Measurements from ENCODE around the gene C10orf67. TPM values are rescaled to one million over a fixed set of nuclear protein-coding genes. Genes with fewer than 3 reads are reported as not detected.

The C10orf67 gene
- total RNA-seq, 2 donors from 2014 or later, result 0.52 TPM; not detected in 1

DNA sequence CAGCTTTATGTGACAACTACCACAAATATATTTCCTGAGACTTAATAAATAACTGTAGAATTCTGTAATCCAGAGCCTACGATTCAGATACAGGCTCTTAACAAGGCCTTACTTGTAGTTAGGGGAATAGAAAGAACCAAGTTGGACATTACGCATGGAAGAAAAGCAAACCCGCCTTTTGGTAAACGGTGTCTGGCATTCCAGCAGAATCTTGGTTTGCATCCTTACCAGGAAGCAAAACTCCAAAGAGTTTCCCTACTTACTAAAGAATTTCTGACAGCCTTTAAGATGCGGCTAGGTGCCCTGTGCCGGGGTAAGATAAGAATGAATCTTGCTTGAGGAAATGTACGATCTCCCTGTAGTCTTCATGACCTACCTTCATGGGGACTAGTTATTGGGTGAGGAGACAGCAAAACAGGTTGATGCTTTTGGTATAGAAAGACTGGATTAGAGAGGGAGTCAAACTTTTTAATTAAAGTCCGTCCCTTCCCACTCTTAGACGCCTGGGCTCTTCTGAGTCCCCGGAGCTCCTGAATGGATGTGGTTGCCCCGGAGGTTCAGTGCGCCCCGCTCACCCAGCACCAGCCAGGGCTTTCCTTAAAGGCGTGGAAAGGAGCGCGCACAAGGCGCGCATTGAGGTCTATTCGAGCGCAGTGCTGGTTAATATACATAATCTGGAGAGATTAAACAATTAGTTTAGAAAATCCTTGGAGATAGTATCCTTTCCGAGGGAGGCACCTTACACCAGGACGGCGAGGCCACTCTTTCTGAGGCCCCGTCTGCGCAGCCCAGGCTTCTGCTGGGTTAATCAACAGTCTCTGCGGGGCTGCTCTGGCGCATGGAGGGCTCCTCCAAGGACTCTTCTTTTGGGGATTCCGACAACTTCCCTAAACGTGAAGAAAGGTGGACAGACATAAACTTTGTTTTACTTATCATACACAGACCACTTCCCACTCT is 140.9 kb downstream of the C10orf67 start:
- H3K4me1 ChIP-seq, result peaks cover 45% of the 10 kb centered on the region
- H3K36me3 ChIP-seq (replicated peaks in 1 of 2; ENCODE audit: insufficient read depth in 1 of 2, low read depth in 2 of 2), result no peaks in the 10 kb centered on the region
- H3K9me3 ChIP-seq, result no peaks in the 10 kb centered on the region
- intact Hi-C loops (cut with DNase I), result no loop called here
- DNase-seq (no peak), ATAC-seq (no peak)
- TF ChIP-seq, protein P1, sequence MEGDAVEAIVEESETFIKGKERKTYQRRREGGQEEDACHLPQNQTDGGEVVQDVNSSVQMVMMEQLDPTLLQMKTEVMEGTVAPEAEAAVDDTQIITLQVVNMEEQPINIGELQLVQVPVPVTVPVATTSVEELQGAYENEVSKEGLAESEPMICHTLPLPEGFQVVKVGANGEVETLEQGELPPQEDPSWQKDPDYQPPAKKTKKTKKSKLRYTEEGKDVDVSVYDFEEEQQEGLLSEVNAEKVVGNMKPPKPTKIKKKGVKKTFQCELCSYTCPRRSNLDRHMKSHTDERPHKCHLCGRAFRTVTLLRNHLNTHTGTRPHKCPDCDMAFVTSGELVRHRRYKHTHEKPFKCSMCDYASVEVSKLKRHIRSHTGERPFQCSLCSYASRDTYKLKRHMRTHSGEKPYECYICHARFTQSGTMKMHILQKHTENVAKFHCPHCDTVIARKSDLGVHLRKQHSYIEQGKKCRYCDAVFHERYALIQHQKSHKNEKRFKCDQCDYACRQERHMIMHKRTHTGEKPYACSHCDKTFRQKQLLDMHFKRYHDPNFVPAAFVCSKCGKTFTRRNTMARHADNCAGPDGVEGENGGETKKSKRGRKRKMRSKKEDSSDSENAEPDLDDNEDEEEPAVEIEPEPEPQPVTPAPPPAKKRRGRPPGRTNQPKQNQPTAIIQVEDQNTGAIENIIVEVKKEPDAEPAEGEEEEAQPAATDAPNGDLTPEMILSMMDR (IDR thresholded peaks at IDR 0.05), result no peak
- no peak for TF ChIP-seq POLR2A (IDR thresholded peaks at IDR 0.05)
- H3K27me3 ChIP-seq, result no peaks in the 10 kb centered on the region
- H3K4me3 ChIP-seq, result no peak overlapping the region
- no peak overlapping the region for H3K27ac ChIP-seq
- WGBS, 2 donors, result 66 to 78% methylated on average over 29 of the region's 29 CpGs

DNA sequence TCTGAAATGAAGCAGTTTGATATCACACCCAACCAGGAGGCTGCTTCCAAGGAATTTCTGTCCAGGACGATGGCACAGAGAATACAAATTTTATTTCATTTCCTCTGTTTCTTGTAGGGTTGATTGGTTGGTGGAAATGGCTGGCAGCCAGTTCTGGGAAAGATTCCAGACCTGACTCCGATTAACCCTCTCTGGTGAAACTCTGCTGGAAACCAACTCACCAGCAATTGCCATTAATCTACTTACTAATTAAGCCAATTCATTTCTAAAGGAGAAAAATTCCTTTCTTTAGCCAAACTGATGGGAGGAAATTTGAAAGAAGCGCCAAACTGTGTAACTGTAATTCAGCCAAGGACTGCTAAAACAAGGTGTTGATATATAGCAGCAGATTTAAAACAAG is 141.8 kb downstream of the C10orf67 start:
- no peaks in the 10 kb centered on the region for H3K27me3 ChIP-seq
- DNase-seq (peak; percentile 48 to 78 (median 60)), ATAC-seq (no peak)
- no peaks in the 10 kb centered on the region for H3K9me3 ChIP-seq
- no peak overlapping the region for H3K4me3 ChIP-seq
- peak overlapping the region in 3 of 4 donors; percentile 85 to 92 (median 91) for H3K27ac ChIP-seq
- 12 to 13% methylated on average over 3 of the region's 3 CpGs for WGBS, 2 donors
- H3K36me3 ChIP-seq (replicated peaks in 1 of 2; ENCODE audit: insufficient read depth in 1 of 2, low read depth in 2 of 2), result no peaks in the 10 kb centered on the region
- TF ChIP-seq, protein P1 (IDR thresholded peaks at IDR 0.05), result no peak
- no peak for TF ChIP-seq POLR2A (IDR thresholded peaks at IDR 0.05)
- peaks cover 54% of the 10 kb centered on the region for H3K4me1 ChIP-seq
- intact Hi-C loops (cut with DNase I), result no loop called here

DNA sequence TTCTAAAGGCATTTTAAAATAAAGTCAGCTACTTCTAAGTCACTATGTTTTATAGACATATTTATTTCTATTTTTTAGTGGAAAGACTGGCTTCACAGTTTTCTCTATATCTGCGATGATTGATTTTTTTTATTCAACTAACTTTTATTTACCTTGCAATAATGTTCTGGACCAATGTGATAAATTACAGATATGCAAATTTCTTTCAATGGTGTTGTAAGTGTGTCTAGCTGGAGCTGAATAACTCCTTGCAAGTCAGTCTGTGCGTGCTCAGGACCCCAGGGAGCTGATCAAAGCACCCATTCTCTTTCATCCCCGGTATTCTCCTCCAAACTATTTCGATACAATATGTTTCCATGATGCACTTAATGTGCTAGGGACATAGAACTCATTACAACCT is 142.8 kb downstream of the C10orf67 start:
- Histone ChIP-seq H3K36me3 (replicated peaks in 1 of 2; ENCODE audit: insufficient read depth in 1 of 2, low read depth in 2 of 2) (no peaks in the 10 kb centered on the region), H3K27ac (peak overlapping the region; percentile 73 to 92 (median 88)), H3K4me3 (no peak overlapping the region), H3K4me1 (peaks cover 63% of the 10 kb centered on the region), H3K27me3 (no peaks in the 10 kb centered on the region), H3K9me3 (no peaks in the 10 kb centered on the region)
- 1% methylated on average over 4 of the region's 4 CpGs for WGBS, 2 donors
- TF ChIP-seq POLR2A (IDR thresholded peaks at IDR 0.05), result peak in 1 of 3 donors; percentile 15
- TF ChIP-seq, protein P1 (IDR thresholded peaks at IDR 0.05), result no peak
- intact Hi-C loops (cut with DNase I), result no loop called here
- ATAC-seq, result no peak
- DNase-seq, result no peak

DNA sequence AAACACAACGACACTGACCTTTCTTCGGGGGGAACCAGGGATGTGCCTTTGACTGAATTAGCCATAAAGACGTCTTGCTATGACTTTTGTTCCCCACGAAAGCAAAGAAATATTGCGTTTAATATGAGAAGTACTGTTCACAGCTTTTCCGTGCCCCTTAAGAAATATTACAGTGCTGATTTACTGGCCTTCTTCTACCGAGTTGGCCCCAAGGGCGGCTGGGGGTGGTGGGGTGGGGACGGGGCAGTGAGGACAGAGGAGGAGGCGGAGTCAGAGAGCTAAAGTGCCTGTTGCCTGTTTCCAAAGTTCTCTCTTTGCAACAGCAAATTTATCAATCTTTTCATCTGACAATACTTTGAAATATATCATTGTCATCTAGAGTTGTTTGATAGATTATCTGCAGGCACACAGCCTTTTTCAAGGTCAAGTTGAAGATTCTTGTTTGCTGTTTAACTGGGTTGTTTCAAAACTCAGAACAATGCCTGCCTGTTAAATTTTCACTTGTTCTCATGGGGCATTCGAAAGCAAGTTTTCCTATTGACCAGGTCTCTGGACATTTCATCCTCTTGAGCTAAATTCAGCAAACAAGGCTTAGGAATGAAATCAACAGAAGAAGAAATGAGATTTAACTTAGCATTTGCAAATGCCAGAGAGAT is 143.5 kb downstream of the C10orf67 start:
- intact Hi-C loops (cut with DNase I), result no loop called here
- Histone ChIP-seq H3K9me3 (no peaks in the 10 kb centered on the region), H3K4me1 (peaks cover 70% of the 10 kb centered on the region), H3K27me3 (no peaks in the 10 kb centered on the region), H3K27ac (peak overlapping the region; percentile 73 to 92 (median 88)), H3K4me3 (no peak overlapping the region), H3K36me3 (replicated peaks in 1 of 2; ENCODE audit: insufficient read depth in 1 of 2, low read depth in 2 of 2) (no peaks in the 10 kb centered on the region)
- 0 to 2% methylated on average over 11 of the region's 11 CpGs for WGBS, 2 donors
- ATAC-seq, result peak; percentile 49
- TF ChIP-seq POLR2A (IDR thresholded peaks at IDR 0.05), result peak in 1 of 3 donors; percentile 28
- TF ChIP-seq, protein P1 (IDR thresholded peaks at IDR 0.05), result no peak
- peak in 3 of 4 donors; percentile 48 to 60 (median 48) for DNase-seq
